Measurements from ENCODE around the gene ANXA4.

Gene ANXA4

DNA sequence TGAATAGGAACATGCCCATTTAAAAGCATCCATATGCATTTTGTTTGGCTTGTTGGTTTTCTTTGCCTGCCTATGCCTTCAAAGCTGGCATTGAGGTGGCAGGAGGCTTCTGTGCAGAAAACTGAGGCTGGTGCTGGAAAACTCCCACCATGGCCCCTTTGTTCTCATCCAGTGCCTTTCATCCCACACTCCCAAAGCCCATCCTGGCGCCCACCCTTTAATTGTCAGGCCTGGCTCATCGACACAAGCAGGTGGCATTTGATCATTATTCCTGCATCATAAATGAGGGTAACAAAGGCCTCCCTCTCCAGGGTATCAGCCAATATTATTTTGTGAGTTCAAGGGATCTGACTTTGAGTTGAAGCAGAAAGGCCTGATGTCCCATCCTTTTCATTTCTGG, 24.7 kb upstream of the ANXA4 start:
- H2AFZ ChIP-seq (ENCODE audit: low read length), result no peak overlapping the region
- no peak overlapping the region for H3K4me2 ChIP-seq (ENCODE audit: low read length)
- H3K27me3 ChIP-seq (ENCODE audit: insufficient read depth, low read length), result no peaks in the 10 kb centered on the region
- no peaks in the 10 kb centered on the region for H3K79me2 ChIP-seq (ENCODE audit: insufficient read depth, low read length)
- no peaks in the 10 kb centered on the region for H3F3A ChIP-seq (ENCODE audit: insufficient read depth, low read length)
- no peak overlapping the region for H3K9ac ChIP-seq (ENCODE audit: low read length)
- no peak for TF ChIP-seq EZH2 (IDR thresholded peaks at IDR 0.05; ENCODE audit: borderline replicate concordance, low read length)
- TF ChIP-seq, protein P1, sequence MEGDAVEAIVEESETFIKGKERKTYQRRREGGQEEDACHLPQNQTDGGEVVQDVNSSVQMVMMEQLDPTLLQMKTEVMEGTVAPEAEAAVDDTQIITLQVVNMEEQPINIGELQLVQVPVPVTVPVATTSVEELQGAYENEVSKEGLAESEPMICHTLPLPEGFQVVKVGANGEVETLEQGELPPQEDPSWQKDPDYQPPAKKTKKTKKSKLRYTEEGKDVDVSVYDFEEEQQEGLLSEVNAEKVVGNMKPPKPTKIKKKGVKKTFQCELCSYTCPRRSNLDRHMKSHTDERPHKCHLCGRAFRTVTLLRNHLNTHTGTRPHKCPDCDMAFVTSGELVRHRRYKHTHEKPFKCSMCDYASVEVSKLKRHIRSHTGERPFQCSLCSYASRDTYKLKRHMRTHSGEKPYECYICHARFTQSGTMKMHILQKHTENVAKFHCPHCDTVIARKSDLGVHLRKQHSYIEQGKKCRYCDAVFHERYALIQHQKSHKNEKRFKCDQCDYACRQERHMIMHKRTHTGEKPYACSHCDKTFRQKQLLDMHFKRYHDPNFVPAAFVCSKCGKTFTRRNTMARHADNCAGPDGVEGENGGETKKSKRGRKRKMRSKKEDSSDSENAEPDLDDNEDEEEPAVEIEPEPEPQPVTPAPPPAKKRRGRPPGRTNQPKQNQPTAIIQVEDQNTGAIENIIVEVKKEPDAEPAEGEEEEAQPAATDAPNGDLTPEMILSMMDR (IDR thresholded peaks at IDR 0.05; ENCODE audit: low read length), result no peak
- no peaks in the 10 kb centered on the region for H3K9me2 ChIP-seq (ENCODE audit: low read depth, low read length)
- no peak overlapping the region for H3K4me3 ChIP-seq (ENCODE audit: low read depth, low read length, poor library complexity, severe bottlenecking)
- H3K36me3 ChIP-seq (ENCODE audit: insufficient read depth, low read length), result no peaks in the 10 kb centered on the region
- no peaks in the 10 kb centered on the region for H4K20me1 ChIP-seq (ENCODE audit: insufficient read depth, low read length)
- no peaks in the 10 kb centered on the region for H3K9me3 ChIP-seq (ENCODE audit: low read length)
- H3K27ac ChIP-seq (ENCODE audit: low read depth, low read length, poor library complexity, severe bottlenecking), result no peak overlapping the region
- no peaks in the 10 kb centered on the region for H3K4me1 ChIP-seq (ENCODE audit: insufficient read depth, low read length, severe bottlenecking)

DNA sequence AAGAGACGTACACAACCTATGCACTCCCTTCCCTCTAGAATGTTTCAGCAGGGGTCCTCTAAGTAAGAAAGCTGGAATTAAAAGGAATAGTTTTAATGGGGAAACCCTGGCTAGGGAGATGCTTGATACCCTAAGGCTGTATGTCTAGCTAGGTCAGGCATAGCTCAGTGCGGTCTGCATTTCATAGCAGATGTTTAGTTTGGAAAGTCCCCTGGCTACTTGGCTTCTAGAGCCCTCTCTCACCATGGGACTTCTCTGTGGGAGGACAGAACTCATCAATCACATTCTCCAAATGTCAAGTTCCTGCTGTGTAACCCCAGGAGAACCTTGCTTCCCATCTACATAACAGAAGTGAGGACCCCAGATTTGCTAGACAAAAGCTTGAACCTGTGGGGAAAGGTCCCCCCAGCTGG, 24.1 kb upstream of the ANXA4 start:
- H3K9me3 ChIP-seq (ENCODE audit: low read length), result no peaks in the 10 kb centered on the region
- H3K36me3 ChIP-seq (ENCODE audit: insufficient read depth, low read length), result no peaks in the 10 kb centered on the region
- H3K4me1 ChIP-seq (ENCODE audit: insufficient read depth, low read length, severe bottlenecking), result no peaks in the 10 kb centered on the region
- no peaks in the 10 kb centered on the region for H3K27me3 ChIP-seq (ENCODE audit: insufficient read depth, low read length)
- H3K9me2 ChIP-seq (ENCODE audit: low read depth, low read length), result no peaks in the 10 kb centered on the region
- no peak overlapping the region for H2AFZ ChIP-seq (ENCODE audit: low read length)
- no peak for TF ChIP-seq EZH2 (IDR thresholded peaks at IDR 0.05; ENCODE audit: borderline replicate concordance, low read length)
- TF ChIP-seq, protein P1 (IDR thresholded peaks at IDR 0.05; ENCODE audit: low read length), result no peak
- H3K4me3 ChIP-seq (ENCODE audit: low read depth, low read length, poor library complexity, severe bottlenecking), result no peak overlapping the region
- H3K27ac ChIP-seq (ENCODE audit: low read depth, low read length, poor library complexity, severe bottlenecking), result no peak overlapping the region
- H3K79me2 ChIP-seq (ENCODE audit: insufficient read depth, low read length), result no peaks in the 10 kb centered on the region
- H3F3A ChIP-seq (ENCODE audit: insufficient read depth, low read length), result no peaks in the 10 kb centered on the region
- H3K9ac ChIP-seq (ENCODE audit: low read length), result no peak overlapping the region
- no peak overlapping the region for H3K4me2 ChIP-seq (ENCODE audit: low read length)
- H4K20me1 ChIP-seq (ENCODE audit: insufficient read depth, low read length), result no peaks in the 10 kb centered on the region

DNA sequence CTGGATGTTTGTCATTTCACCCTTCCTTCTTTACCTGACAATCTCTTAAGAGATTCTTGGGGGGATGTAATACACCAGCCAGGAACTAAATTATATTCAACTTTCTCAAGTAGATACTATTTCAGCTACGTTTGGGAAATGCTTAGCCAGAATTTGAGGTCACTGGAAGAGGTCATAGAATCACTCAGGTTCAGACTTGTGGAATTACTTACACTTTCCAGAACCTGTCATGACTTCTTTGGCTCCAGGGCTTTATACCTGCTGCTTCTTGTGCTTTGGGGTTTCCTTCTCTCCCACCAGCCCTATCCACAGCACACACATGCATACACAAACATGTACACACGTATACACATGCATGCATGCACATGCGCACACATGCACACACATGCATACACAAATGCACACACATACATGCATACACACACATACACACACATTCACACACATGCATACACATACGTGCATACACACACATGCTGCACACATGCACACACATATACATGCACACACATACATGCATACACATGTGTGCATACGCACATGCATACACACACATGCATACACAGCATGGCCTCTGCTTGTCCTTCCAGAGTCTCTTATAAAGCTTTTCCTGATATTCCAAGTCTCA, 23.5 kb upstream of the ANXA4 start:
- H3K9me2 ChIP-seq (ENCODE audit: low read depth, low read length), result no peaks in the 10 kb centered on the region
- H3K4me2 ChIP-seq (ENCODE audit: low read length), result no peak overlapping the region
- no peaks in the 10 kb centered on the region for H3K79me2 ChIP-seq (ENCODE audit: insufficient read depth, low read length)
- no peaks in the 10 kb centered on the region for H3K36me3 ChIP-seq (ENCODE audit: insufficient read depth, low read length)
- no peak overlapping the region for H3K9ac ChIP-seq (ENCODE audit: low read length)
- TF ChIP-seq, protein P1 (IDR thresholded peaks at IDR 0.05; ENCODE audit: low read length), result no peak
- H3K9me3 ChIP-seq (ENCODE audit: low read length), result no peaks in the 10 kb centered on the region
- no peaks in the 10 kb centered on the region for H3K4me1 ChIP-seq (ENCODE audit: insufficient read depth, low read length, severe bottlenecking)
- H3K4me3 ChIP-seq (ENCODE audit: low read depth, low read length, poor library complexity, severe bottlenecking), result no peak overlapping the region
- no peak overlapping the region for H2AFZ ChIP-seq (ENCODE audit: low read length)
- no peaks in the 10 kb centered on the region for H4K20me1 ChIP-seq (ENCODE audit: insufficient read depth, low read length)
- no peaks in the 10 kb centered on the region for H3F3A ChIP-seq (ENCODE audit: insufficient read depth, low read length)
- no peaks in the 10 kb centered on the region for H3K27me3 ChIP-seq (ENCODE audit: insufficient read depth, low read length)
- no peak overlapping the region for H3K27ac ChIP-seq (ENCODE audit: low read depth, low read length, poor library complexity, severe bottlenecking)

Measured in OCI-LY1 (cell line).